NB4 (cell line): ENCODE data around the gene ARHGEF37.
"Not testable (repeated sequence)": the region's sequence is repeated elsewhere in the genome, so short reads cannot be mapped to it uniquely, and the experiment has no call there.

Experiments
- CTCF ChIP-seq: IDR thresholded peaks from one replicate; pipeline ENCODE4 v1.5.1; 2012; ENCODE audit warnings: low read depth, low read length
- POLR2A ChIP-seq: IDR thresholded peaks from 2 replicates; pipeline ENCODE4 v1.6.1; 2011; ENCODE audit warnings: mild to moderate bottlenecking; ENCODE audit not compliant: insufficient read length; ENCODE audit errors: extremely low read depth

- TF ChIP-seq CTCF, POLR2A: not testable (repeated sequence)
Observed at GRCh38 chr5:149669273-149669672, 88.0 kb downstream of the ARHGEF37 start.
